Stimulated activated CD8-positive, alpha-beta memory T cell treated with anti-CD3 and anti-CD28 coated beads, Interleukin-4, amount 100 ng/mL, for 48 hours (primary cell): ENCODE results near the gene IMPDH1.

Source experiments
- DNase-seq: peaks from one replicate; pipeline ENCODE4 v3.0.0-alpha.2; 2020

IMPDH1 gene

GRCh38 chr7:128404886-128405470, 4.8 kb downstream of the IMPDH1 start:
- no peak for DNase-seq

- DNase-seq = no peak
These were observed 5.6 kb downstream of the IMPDH1 start for GRCh38 chr7:128404143-128404681.

- no peak for DNase-seq
These were observed 6.1 kb downstream of the IMPDH1 start for GRCh38 chr7:128403676-128404075.

GRCh38 chr7:128402356-128402755, 7.4 kb downstream of the IMPDH1 start:
- no peak for DNase-seq

- DNase-seq = no peak
These were observed 9.2 kb downstream of the IMPDH1 start for GRCh38 chr7:128400566-128400965.

GRCh38 chr7:128399991-128400390, 9.8 kb downstream of the IMPDH1 start:
- no peak for DNase-seq

DNA sequence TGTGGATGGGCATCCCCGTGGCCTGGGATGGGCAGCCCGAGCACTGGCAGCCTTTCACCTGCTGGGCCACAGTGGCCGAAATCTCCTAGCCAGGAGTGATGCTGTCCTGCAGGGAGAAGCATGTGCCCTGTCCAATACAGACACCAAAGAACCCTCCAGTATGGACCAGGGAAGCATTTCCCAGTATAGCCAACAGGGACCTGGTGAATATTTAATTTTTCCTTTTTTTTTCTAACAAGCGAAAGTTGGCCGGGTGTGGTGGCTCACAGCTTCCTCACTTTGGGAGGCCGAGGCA, 11.0 kb downstream of the IMPDH1 start:
- no peak for DNase-seq

- peak; percentile 71 for DNase-seq
These were observed 11.6 kb downstream of the IMPDH1 start for GRCh38 chr7:128398016-128398840.

DNA sequence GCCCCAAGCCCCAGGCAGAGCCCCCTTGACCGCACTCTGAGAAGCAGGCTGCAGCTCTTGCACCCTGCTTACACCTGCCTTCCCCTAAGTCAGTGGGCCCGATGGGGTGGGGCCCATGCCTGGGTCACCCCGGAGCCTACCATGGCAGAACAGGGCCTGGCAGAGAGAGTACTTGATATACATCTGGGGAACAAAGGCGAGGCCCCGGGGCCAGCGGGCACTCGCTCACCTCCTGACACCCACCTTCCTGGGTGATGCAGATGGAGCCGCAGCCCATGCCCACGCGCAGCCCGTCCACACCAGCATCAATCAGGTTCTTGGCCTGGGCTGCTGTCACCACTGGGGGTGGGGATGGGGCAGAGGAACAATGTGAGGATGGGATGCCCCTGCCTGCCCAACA, 13.4 kb downstream of the IMPDH1 start:
- DNase-seq = no peak

DNA sequence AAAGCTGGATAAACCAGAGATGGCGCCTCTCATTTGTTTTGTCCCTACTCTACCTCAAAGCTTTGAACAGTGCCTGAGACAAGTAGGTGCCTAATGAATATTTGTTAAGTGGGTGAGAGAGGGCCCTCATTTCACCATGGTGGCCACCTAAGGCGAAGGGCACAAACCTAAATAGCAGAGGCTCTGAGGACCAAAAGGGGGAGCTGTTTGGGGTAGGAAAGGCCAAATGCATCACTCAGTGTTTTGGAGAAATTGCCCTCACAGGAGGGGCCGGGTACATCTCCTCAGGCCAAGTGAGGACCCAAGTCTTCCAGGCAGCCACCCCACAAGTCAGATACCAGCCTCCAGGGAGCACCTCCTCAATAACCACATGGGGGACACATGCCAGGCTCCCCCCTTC, 14.0 kb downstream of the IMPDH1 start:
- DNase-seq = no peak

- no peak for DNase-seq
These were observed 14.8 kb downstream of the IMPDH1 start for GRCh38 chr7:128394904-128395496.

GRCh38 chr7:128393526-128394330, 16.1 kb downstream of the IMPDH1 start:
- no peak for DNase-seq

GRCh38 chr7:128392446-128393327, 17.1 kb downstream of the IMPDH1 start:
- DNase-seq = no peak

- no peak for DNase-seq
These were observed 18.0 kb downstream of the IMPDH1 start for GRCh38 chr7:128391805-128392204.

DNA sequence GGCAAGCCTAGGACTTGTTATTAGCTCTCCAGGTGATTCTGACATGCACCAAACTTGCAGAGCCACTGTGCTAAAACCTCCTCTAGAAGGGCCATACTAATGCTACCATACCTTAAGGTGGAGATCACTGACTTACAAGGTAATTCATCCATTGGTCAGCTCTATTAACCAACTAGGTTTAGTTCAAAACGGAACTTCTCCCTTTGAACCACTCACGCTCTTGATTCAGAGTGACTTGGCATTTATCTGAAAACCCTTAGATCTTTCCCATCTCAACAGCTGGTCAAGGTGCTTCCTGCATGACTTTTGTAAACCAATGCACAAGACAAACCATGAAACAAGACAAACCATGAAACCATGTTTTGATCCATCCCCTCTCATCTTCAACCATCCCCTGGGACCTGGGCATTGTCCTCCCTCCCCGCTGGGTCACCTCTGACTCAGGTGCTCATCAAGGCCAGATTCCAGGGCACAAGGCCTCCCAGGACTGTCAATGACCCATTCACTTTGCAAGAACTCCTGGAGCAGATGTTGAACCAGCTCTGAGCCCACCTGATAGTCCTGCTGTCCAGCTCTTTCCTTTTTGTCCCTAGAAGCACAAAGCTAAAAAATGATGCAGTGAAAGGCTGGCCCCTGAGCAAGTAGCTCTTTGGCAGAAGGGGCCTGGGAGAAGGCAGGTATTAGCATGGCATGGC, 18.8 kb downstream of the IMPDH1 start:
- no peak for DNase-seq

DNA sequence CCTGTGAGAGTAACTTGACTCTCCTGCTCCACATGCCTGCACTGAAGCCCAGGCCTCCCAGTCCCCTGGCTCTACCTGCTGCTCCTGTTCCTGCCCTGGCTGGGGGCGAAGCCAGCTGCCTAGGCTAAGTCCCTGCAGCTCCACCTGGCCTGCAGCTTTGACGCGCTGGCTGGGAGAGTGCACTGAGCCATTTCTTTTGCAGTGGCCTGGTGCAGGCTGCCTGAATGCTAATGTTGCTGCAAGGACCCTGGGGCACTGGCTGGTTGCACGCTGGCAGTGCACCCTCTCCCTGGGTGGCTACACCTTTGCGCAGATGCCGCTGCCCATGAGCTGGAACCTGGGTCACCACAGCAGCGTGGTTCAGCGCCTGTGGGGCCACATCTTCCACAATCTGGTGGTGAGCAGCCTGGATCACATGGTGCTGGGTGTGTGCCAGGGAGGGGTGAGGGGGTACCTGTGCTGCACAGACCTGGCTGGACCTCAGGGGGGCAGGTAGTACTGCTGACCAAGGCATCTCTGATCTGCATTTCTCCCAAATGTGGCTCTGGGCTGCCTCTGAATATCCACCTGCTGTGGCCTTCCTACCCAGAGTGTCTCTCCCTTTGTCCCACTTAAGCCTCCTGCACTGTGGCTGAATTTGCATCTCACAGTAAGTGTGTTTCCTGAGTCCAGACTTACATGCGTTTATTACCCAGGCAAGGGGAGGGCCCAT, 20.0 kb downstream of the IMPDH1 start:
- DNase-seq = no peak

DNA sequence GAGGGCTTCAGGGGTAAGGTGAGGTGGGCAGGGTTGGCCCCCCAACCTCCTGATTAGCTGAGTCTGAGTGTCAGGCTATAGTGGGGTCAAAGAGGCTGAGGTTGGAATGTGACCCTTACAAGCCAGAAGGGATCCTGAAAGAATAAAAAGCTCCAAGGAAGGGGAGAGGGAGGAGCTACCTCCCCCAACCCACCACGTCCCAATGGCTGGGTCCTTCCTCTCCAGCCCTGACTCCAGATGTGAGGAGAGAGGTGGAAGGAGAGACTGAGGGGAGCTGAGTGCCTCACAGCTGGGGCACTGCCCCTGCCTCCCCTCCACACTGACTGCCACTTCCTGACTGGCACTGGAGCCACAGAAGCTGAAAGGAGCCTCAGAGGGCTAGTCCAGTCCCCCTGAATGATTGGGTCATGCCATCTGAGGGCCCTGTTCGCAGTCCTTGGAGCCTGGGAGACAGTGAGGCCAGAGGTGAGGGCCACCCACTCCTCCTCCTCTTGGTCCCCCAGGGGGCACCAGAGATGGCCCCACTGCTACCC, 20.6 kb downstream of the IMPDH1 start:
- no peak for DNase-seq

- DNase-seq = no peak
These were observed 21.7 kb downstream of the IMPDH1 start for GRCh38 chr7:128388145-128388485.

DNA sequence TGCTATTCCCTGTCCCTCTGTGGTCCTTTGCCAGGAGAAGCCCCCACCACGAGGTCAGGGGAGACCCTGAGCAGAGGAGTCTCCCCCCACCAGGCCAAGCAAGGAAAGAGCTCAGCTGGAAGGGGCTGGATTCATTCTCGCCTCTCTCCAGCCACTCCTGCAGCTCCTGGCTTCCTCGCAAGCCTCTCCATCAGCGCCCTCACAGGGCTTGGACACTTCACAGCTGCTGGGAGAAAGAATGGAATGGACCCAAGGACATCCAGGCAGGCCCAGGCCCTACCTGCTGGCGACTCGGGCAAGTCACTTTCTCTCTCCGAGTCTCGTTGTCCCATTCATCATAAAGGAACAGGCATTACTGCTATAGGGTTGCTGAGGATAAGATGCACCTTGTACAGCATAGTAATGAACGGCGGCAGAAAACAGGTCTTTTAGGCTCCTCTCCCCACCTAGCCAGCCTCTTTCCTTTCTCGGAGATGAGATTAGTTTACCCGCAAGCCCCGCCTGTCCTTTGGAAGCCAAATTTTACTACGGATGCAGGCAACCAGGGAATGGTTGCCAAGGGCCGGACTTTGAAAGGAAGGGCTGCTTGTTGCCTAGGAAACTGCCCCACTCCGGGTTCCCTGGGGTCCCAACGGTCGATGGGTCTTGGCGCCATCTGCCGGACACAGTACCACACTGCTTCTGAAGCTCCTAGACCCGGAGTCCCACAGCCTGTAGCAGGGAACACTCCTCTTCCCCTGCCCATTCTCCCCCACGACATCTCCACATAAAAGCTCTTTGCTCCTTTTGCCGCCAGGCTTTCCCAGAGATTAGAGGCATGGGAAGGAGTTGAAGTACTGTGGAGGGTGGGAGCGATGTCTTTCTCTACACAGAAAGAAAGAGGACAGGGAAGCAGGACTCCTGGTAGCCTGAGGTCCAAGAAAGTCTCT, 22.3 kb downstream of the IMPDH1 start:
- DNase-seq = peak; percentile 87
